ENCODE results near the gene EARS2. TPM values are rescaled to one million over a fixed set of nuclear protein-coding genes. Genes with fewer than 3 reads are reported as not detected.
"Not testable (repeated sequence)": the region's sequence is repeated elsewhere in the genome, so short reads cannot be mapped to it uniquely, and the experiment has no call there.

The EARS2 gene
- total RNA-seq, 6 donors from 2014 or later = 11.5 to 38.8 (median 15.9) TPM

DNA sequence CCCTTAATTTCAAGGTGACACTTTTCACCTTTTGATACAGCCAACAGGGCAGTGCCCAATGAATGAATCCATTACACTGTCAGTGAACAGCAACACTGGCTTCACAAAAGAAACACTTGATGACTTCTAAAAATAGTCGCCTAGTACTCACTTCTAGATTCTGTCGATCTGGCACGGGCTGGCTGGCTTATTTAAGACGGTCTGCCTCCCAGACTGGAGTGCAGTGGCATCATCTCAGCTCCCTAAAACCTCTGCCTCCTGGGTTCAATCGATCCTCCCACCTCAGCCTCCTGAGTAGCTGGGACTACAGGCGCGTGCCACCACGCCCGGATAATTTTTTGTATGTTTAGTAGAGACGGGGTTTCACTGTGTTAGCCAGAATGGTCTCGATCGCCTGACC, 37.0 kb upstream of the EARS2 start:
- ATAC-seq (ENCODE audit: low FRiP score in 2 of 2) (no peak), DNase-seq (no peak)
- H3K27me3 ChIP-seq = no peaks in the 10 kb centered on the region
- H3K4me1 ChIP-seq = peaks cover 16 to 27% (median 17%) of the 10 kb centered on the region in 4 donors
- H3K9me3 ChIP-seq = no peaks in the 10 kb centered on the region
- no peak overlapping the region for H3K27ac ChIP-seq
- no peak overlapping the region for H3K4me3 ChIP-seq
- TF ChIP-seq EP300 (IDR thresholded peaks at IDR 0.05) = no peak
- TF ChIP-seq POLR2AphosphoS5 (IDR thresholded peaks at IDR 0.05) = no peak
- no peak for TF ChIP-seq POLR2A (IDR thresholded peaks at IDR 0.05)
- TF ChIP-seq, protein P1, sequence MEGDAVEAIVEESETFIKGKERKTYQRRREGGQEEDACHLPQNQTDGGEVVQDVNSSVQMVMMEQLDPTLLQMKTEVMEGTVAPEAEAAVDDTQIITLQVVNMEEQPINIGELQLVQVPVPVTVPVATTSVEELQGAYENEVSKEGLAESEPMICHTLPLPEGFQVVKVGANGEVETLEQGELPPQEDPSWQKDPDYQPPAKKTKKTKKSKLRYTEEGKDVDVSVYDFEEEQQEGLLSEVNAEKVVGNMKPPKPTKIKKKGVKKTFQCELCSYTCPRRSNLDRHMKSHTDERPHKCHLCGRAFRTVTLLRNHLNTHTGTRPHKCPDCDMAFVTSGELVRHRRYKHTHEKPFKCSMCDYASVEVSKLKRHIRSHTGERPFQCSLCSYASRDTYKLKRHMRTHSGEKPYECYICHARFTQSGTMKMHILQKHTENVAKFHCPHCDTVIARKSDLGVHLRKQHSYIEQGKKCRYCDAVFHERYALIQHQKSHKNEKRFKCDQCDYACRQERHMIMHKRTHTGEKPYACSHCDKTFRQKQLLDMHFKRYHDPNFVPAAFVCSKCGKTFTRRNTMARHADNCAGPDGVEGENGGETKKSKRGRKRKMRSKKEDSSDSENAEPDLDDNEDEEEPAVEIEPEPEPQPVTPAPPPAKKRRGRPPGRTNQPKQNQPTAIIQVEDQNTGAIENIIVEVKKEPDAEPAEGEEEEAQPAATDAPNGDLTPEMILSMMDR (IDR thresholded peaks at IDR 0.05) = no peak
- H3K36me3 ChIP-seq = peaks cover 7 to 45% (median 32%) of the 10 kb centered on the region in 4 donors
- WGBS, 2 donors = 94 to 95% methylated on average over 12 of the region's 12 CpGs

DNA sequence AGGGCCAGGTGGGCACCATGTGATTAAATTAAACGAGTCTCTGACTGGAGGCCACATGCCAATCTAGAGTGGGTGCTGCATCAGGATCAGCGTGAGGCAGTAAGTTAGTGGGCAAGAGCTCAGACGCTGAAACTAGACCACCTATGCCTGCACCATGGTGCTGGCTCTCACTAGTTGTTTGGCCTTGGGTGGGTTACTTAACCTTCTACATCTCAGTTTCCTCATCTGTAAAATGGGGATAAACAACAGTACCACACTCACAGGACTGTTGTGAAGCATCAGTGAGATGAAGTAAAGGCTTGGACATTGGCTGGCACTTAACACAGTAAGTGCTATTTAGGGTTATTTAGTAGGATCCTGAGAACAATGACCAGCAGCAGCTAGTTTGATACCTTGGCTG, 33.0 kb upstream of the EARS2 start:
- ATAC-seq (ENCODE audit: low FRiP score in 2 of 2) = no peak
- H3K36me3 ChIP-seq = peaks cover 13 to 85% (median 63%) of the 10 kb centered on the region in 4 donors
- no peaks in the 10 kb centered on the region for H3K27me3 ChIP-seq
- H3K9me3 ChIP-seq = no peaks in the 10 kb centered on the region
- no peak overlapping the region for H3K27ac ChIP-seq
- H3K4me1 ChIP-seq = peaks cover 10 to 14% (median 13%) of the 10 kb centered on the region in 4 donors
- no peak for DNase-seq
- 95 to 100% methylated on average over 3 of the region's 3 CpGs for WGBS, 2 donors
- no peak overlapping the region for H3K4me3 ChIP-seq
- no peak for TF ChIP-seq EP300 (IDR thresholded peaks at IDR 0.05)

- peaks cover 0 to 3% (median 0%) of the 10 kb centered on the region in 4 donors for H3K4me1 ChIP-seq
- DNase-seq = no peak
- TF ChIP-seq POLR2A (IDR thresholded peaks at IDR 0.05) (no peak), POLR2AphosphoS5 (IDR thresholded peaks at IDR 0.05) (no peak), EP300 (IDR thresholded peaks at IDR 0.05) (no peak)
- TF ChIP-seq, protein P1 (IDR thresholded peaks at IDR 0.05) = no peak
- WGBS, 2 donors = 89 to 91% methylated on average over 5 of the region's 5 CpGs
- H3K27me3 ChIP-seq = no peaks in the 10 kb centered on the region
- no peak overlapping the region for H3K4me3 ChIP-seq
- no peak for ATAC-seq (ENCODE audit: low FRiP score in 2 of 2)
- no peak overlapping the region for H3K27ac ChIP-seq
- peaks cover 13 to 87% (median 71%) of the 10 kb centered on the region in 4 donors for H3K36me3 ChIP-seq
- no peaks in the 10 kb centered on the region for H3K9me3 ChIP-seq
Observed at GRCh38 chr16:23587726-23588125, 30.6 kb upstream of the EARS2 start.

DNA sequence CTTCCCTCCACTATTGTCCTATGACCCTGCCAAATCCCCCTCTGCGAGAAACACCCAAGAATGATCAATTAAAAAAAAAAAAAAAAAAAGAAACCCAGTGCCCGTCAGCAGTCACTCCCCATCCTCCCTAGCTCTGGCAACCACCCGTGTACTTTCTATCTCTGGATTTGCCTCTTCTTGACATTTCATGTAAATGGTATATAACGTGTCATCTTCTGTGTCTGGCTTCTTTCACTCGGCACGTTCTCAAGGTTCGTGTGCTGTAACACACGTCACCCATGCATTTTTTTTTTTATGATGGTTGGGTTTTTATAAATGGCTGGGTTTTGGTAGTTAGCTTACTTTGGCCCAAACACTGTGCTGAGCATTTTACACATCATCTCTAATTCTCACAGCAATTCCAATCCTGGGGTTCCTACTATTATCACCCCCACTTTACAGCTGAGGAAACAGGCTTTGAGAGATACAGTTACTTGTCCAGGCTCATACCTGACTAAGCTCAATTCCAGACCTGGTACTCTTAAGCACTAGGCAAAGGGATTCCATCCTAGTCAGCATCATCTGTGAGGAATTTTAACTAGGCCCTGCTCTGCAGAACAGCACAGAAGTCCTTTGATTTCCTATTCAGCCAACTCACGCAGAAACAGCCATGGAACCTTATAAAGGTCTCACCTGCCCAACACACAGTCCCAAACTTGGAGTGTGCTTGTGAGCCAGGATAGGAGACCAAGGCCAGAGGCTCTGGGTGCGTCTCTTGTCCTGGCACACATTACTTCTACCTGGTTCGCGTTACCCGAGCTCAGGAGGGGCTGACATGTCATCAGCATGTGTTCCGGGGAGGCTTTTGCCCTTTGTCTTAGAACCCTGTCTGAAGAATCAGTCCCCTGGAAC, 27.3 kb upstream of the EARS2 start:
- Histone ChIP-seq H3K27ac (no peak overlapping the region), H3K36me3 (peaks cover 19 to 90% (median 62%) of the 10 kb centered on the region in 4 donors), H3K4me1 (no peaks in the 10 kb centered on the region), H3K4me3 (no peak overlapping the region), H3K27me3 (no peaks in the 10 kb centered on the region), H3K9me3 (no peaks in the 10 kb centered on the region)
- WGBS, 2 donors = 89% methylated on average over 9 to 13 of the region's 14 CpGs
- ATAC-seq (ENCODE audit: low FRiP score in 2 of 2) = no peak
- no peak for DNase-seq
- TF ChIP-seq POLR2AphosphoS5 (IDR thresholded peaks at IDR 0.05) (no peak), EP300 (IDR thresholded peaks at IDR 0.05) (no peak), POLR2A (IDR thresholded peaks at IDR 0.05) (no peak)
- TF ChIP-seq, protein P1 (IDR thresholded peaks at IDR 0.05) = no peak

DNA sequence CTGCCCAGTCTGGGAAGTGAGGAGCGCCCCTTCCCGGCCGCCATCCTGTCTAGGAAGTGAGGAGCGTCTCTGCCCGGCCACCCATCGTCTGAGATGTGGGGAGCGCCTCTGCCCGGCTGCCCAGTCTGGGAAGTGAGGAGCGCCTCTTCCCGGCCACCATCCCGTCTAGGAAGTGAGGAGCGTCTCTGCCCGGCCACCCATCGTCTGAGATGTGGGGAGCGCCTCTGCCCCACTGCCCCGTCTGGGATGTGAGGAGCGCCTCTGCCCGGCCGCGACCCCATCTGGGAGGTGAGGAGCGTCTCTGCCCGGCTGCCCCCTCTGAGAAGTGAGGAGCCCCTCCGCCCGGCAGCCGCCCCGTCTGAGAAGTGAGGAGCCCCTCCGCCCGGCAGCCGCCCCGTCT, 26.1 kb upstream of the EARS2 start:
- H3K4me1 ChIP-seq; H3K4me3 ChIP-seq; H3K9me3 ChIP-seq; ATAC-seq (ENCODE audit: low FRiP score in 2 of 2); H3K27ac ChIP-seq; H3K27me3 ChIP-seq: not testable (repeated sequence)
- peak in 1 of 2 donors; percentile 57 for DNase-seq
- WGBS, 2 donors = 94 to 100% methylated on average over 4 to 28 of the region's 30 CpGs
- peaks cover 17 to 85% (median 55%) of the 10 kb centered on the region in 4 donors for H3K36me3 ChIP-seq

- ATAC-seq (ENCODE audit: low FRiP score in 2 of 2) = no peak
- no peak overlapping the region for H3K27ac ChIP-seq
- no peaks in the 10 kb centered on the region for H3K4me1 ChIP-seq
- H3K9me3 ChIP-seq = no peaks in the 10 kb centered on the region
- H3K27me3 ChIP-seq = peaks cover 0 to 2% (median 0%) of the 10 kb centered on the region in 4 donors
- H3K4me3 ChIP-seq = no peak overlapping the region
- TF ChIP-seq EP300 (IDR thresholded peaks at IDR 0.05) (no peak), POLR2A (IDR thresholded peaks at IDR 0.05) (no peak), POLR2AphosphoS5 (IDR thresholded peaks at IDR 0.05) (no peak)
- TF ChIP-seq, protein P1 (IDR thresholded peaks at IDR 0.05) = no peak
- DNase-seq = no peak
- H3K36me3 ChIP-seq = peaks cover 14 to 74% (median 48%) of the 10 kb centered on the region in 4 donors
Observed at GRCh38 chr16:23581764-23582163, 24.6 kb upstream of the EARS2 start.
